AG10803 (cell line): ENCODE results near the gene TANC1.

ENCODE experiments used
- DNase-seq: peaks from one replicate; pipeline ENCODE4 v3.0.0; 2010; ENCODE audit warnings: low read depth
- H3K4me3 ChIP-seq: 2 replicates; pipeline ENCODE4 v1.5.1; 2011; ENCODE audit warnings: mild to moderate bottlenecking, low read length, control low read depth
- CTCF ChIP-seq: conservative IDR thresholded peaks from 2 replicates; pipeline ENCODE4 v1.5.1; 2011; ENCODE audit warnings: mild to moderate bottlenecking, low read length, control low read depth, inconsistent platforms

Gene TANC1

GRCh38 chr2:159174759-159175158 lies 206.3 kb downstream of the TANC1 start:
- no peak overlapping the region for H3K4me3 ChIP-seq
- no peak for TF ChIP-seq CTCF
- no peak for DNase-seq

GRCh38 chr2:159175182-159175581 lies 206.7 kb downstream of the TANC1 start:
- H3K4me3 ChIP-seq, result no peak overlapping the region
- DNase-seq, result no peak
- TF ChIP-seq CTCF, result no peak

- no peak for DNase-seq
- no peak overlapping the region for H3K4me3 ChIP-seq
- TF ChIP-seq CTCF, result no peak
These were observed 207.5 kb downstream of the TANC1 start for GRCh38 chr2:159175927-159176326.

- TF ChIP-seq CTCF, result no peak
- no peak for DNase-seq
- no peak overlapping the region for H3K4me3 ChIP-seq
These were observed 208.1 kb downstream of the TANC1 start for GRCh38 chr2:159176555-159176954.

GRCh38 chr2:159177357-159177756 lies 208.9 kb downstream of the TANC1 start:
- no peak for TF ChIP-seq CTCF
- no peak overlapping the region for H3K4me3 ChIP-seq
- no peak for DNase-seq

- no peak overlapping the region for H3K4me3 ChIP-seq
- no peak for DNase-seq
- no peak for TF ChIP-seq CTCF
These were observed 209.5 kb downstream of the TANC1 start for GRCh38 chr2:159177957-159178356.

GRCh38 chr2:159179096-159179495 lies 210.7 kb downstream of the TANC1 start:
- no peak for DNase-seq
- H3K4me3 ChIP-seq, result no peak overlapping the region
- no peak for TF ChIP-seq CTCF
